ENCODE results near the gene XCR1. TPM values are rescaled to one million over a fixed set of nuclear protein-coding genes. Genes with fewer than 3 reads are reported as not detected.

The XCR1 gene
- total and polyA plus RNA-seq, 2 donors (not counting 3 experiments of a cell fraction or from before 2014, with no cell fraction given) = not detected

- Histone ChIP-seq H2AFZ (ENCODE audit: low read depth, low read length) (no peak overlapping the region), H3K79me2 (ENCODE audit: control insufficient read depth, insufficient read depth, low read length) (no peaks in the 10 kb centered on the region), H3K4me3 (replicated peaks in 1 of 3; ENCODE audit: insufficient read depth in 1 of 3, low read depth in 1 of 3, low read length in 3 of 3) (no peak overlapping the region), H3K9ac (replicated peaks; ENCODE audit: extremely low read depth, insufficient read depth, low read length) (no peak overlapping the region), H3K4me1 (ENCODE audit: control insufficient read depth, extremely low read depth, insufficient read depth, low read length) (no peaks in the 10 kb centered on the region), H3K4me2 (ENCODE audit: insufficient read depth, low read length) (no peak overlapping the region), H3K9me3 (replicated peaks; ENCODE audit: control insufficient read depth, insufficient read depth, low read length) (no peaks in the 10 kb centered on the region), H3K27me3 (ENCODE audit: control insufficient read depth in 2 of 2, insufficient read depth in 2 of 2, low read length in 2 of 2) (no peaks in the 10 kb centered on the region), H4K20me1 (replicated peaks; ENCODE audit: control insufficient read depth, extremely low read depth, insufficient read depth, low read length) (no peaks in the 10 kb centered on the region), H3K9me1 (replicated peaks; ENCODE audit: control insufficient read depth, extremely low read depth, insufficient read depth, low read length) (no peaks in the 10 kb centered on the region), H3K36me3 (ENCODE audit: control insufficient read depth in 2 of 2, extremely low read depth in 1 of 2, insufficient read depth in 2 of 2, low read length in 2 of 2) (peaks cover 16 to 22% of the 10 kb centered on the region in 2 experiments), H3K27ac (ENCODE audit: insufficient read depth, low read depth, low read length) (no peak overlapping the region)
- dilution Hi-C loops (cut with MboI; ENCODE audit: extremely low pct_ligation_motif_present, low sequenced_read_pairs) (no loop called here), intact Hi-C loops (cut with micrococcal nuclease) (no loop called here)
- TF ChIP-seq GATA2 (IDR thresholded peaks at IDR 0.05; ENCODE audit: insufficient read depth, insufficient read length, low read depth, low read length) (no peak), POLR2AphosphoS5 (IDR thresholded peaks at IDR 0.05; ENCODE audit: insufficient read depth, low read depth, low read length) (no peak), JUN (IDR thresholded peaks at IDR 0.05; ENCODE audit: borderline replicate concordance, insufficient read depth, insufficient read length, low read depth) (no peak)
- DNase-seq (ENCODE audit: low read depth, low spot score) (no peak), FAIRE-seq (no peak)
- ChIA-PET CTCF (interaction anchor here (1.4 to 1.7 kb wide), 2 partner anchors 13 to 39 kb away, joined by 3 to 4 read pairs; no protein-coding TSS in a partner anchor), POLR2A (no interaction called here)
- no TSS peak for BruUV-seq (replicated peaks)
Observed at GRCh38 chr3:45978006-45978761, 49.1 kb downstream of the XCR1 start.

DNA sequence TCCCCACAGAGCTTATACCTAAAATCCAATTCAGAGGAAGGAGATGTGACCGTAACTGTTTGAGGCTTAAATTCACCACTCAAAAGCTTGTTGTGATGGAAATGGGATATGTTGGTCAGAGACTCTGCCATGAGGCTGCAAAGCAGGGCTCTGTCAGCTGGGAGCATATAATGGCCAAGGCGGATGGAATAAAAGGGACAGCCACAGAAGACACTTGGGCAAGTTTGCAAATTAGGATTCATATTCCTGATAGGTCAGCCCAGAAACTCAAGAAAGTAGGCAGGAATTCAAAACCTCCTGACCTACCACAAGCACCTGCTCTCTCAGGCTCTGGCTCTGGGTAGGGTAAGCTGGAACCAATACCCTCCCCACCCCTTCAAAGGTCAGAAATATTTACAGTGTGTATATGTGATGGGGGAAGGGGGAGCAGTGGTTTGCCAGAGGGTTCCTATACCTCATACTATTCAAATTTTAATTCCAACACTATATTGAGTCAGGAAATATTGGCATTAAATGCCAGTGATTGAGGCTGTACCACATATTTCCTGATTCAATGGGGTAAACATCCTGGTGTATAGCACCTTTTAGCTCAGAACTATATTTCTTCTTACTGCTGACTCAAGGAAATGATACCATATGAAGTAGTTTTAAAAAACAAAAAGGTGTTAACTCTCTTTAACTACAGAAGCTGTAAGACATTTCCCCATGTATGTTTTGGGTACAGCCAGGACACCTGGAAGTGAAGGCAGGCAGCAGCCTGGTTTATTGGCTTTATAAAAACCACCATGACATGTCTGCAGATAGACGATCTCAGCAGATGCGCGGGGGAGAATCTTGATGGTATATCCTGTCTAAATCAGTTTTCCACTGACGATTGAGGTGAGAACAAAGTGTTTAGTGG lies 50.8 kb downstream of the XCR1 start:
- peaks cover 12 to 19% of the 10 kb centered on the region in 2 experiments for H3K36me3 ChIP-seq (ENCODE audit: control insufficient read depth in 2 of 2, extremely low read depth in 1 of 2, insufficient read depth in 2 of 2, low read length in 2 of 2)
- no peaks in the 10 kb centered on the region for H4K20me1 ChIP-seq (replicated peaks; ENCODE audit: control insufficient read depth, extremely low read depth, insufficient read depth, low read length)
- no peaks in the 10 kb centered on the region for H3K27me3 ChIP-seq (ENCODE audit: control insufficient read depth in 2 of 2, insufficient read depth in 2 of 2, low read length in 2 of 2)
- intact Hi-C loops (cut with micrococcal nuclease) = no loop called here
- no peak overlapping the region for H3K4me3 ChIP-seq (replicated peaks in 1 of 3; ENCODE audit: insufficient read depth in 1 of 3, low read depth in 1 of 3, low read length in 3 of 3)
- H3K4me1 ChIP-seq (ENCODE audit: control insufficient read depth, extremely low read depth, insufficient read depth, low read length) = no peaks in the 10 kb centered on the region
- no TSS peak for BruUV-seq (replicated peaks)
- H3K4me2 ChIP-seq (ENCODE audit: insufficient read depth, low read length) = no peak overlapping the region
- no peaks in the 10 kb centered on the region for H3K9me1 ChIP-seq (replicated peaks; ENCODE audit: control insufficient read depth, extremely low read depth, insufficient read depth, low read length)
- ChIA-PET POLR2A (no interaction called here), CTCF (interaction anchor here (1.3 to 1.7 kb wide), 4 partner anchors 14 to 98 kb away, joined by 3 to 4 read pairs (median 4); no protein-coding TSS in a partner anchor)
- no peaks in the 10 kb centered on the region for H3K9me3 ChIP-seq (replicated peaks; ENCODE audit: control insufficient read depth, insufficient read depth, low read length)
- no peak overlapping the region for H2AFZ ChIP-seq (ENCODE audit: low read depth, low read length)
- dilution Hi-C loops (cut with MboI; ENCODE audit: extremely low pct_ligation_motif_present, low sequenced_read_pairs) = no loop called here
- FAIRE-seq (no peak), DNase-seq (ENCODE audit: low read depth, low spot score) (peak; percentile 21)
- no peaks in the 10 kb centered on the region for H3K79me2 ChIP-seq (ENCODE audit: control insufficient read depth, insufficient read depth, low read length)
- H3K9ac ChIP-seq (replicated peaks; ENCODE audit: extremely low read depth, insufficient read depth, low read length) = no peak overlapping the region
- no peak overlapping the region for H3K27ac ChIP-seq (ENCODE audit: insufficient read depth, low read depth, low read length)
- TF ChIP-seq GATA2 (IDR thresholded peaks at IDR 0.05; ENCODE audit: insufficient read depth, insufficient read length, low read depth, low read length) (no peak), MYC (IDR thresholded peaks at IDR 0.05; ENCODE audit: low read depth, low read length) (no peak), EZH2 (IDR thresholded peaks at IDR 0.05; ENCODE audit: borderline replicate concordance, low read depth, low read length, severe bottlenecking) (no peak), JUN (IDR thresholded peaks at IDR 0.05; ENCODE audit: borderline replicate concordance, insufficient read depth, insufficient read length, low read depth) (no peak), POLR2A (IDR thresholded peaks at IDR 0.05; ENCODE audit: low read depth, low read length) (no peak), POLR2AphosphoS5 (IDR thresholded peaks at IDR 0.05; ENCODE audit: insufficient read depth, low read depth, low read length) (no peak)
- TF ChIP-seq, protein P1, sequence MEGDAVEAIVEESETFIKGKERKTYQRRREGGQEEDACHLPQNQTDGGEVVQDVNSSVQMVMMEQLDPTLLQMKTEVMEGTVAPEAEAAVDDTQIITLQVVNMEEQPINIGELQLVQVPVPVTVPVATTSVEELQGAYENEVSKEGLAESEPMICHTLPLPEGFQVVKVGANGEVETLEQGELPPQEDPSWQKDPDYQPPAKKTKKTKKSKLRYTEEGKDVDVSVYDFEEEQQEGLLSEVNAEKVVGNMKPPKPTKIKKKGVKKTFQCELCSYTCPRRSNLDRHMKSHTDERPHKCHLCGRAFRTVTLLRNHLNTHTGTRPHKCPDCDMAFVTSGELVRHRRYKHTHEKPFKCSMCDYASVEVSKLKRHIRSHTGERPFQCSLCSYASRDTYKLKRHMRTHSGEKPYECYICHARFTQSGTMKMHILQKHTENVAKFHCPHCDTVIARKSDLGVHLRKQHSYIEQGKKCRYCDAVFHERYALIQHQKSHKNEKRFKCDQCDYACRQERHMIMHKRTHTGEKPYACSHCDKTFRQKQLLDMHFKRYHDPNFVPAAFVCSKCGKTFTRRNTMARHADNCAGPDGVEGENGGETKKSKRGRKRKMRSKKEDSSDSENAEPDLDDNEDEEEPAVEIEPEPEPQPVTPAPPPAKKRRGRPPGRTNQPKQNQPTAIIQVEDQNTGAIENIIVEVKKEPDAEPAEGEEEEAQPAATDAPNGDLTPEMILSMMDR (IDR thresholded peaks at IDR 0.05; ENCODE audit: extremely low read depth in 1 of 2, insufficient read depth in 1 of 2, low read depth in 1 of 2, low read length in 2 of 2) = no peak
